PC-3 (cell line): ENCODE data around the gene AP1AR.

ENCODE experiments used
- CTCF ChIP-seq: fragments of 300-600 bp; sonication (generic); conservative IDR thresholded peaks from 2 replicates; pipeline ENCODE4 v1.5.1; 2017; ENCODE audit warnings: antibody characterized with exemption, low read depth, mild to moderate bottlenecking, low read length
- EZH2 ChIP-seq: fragments of 300-600 bp; sonication (generic); IDR thresholded peaks from one replicate; pipeline ENCODE4 v1.6.1; 2017; ENCODE audit warnings: antibody characterized with exemption, mild to moderate bottlenecking, low read length; ENCODE audit not compliant: unreplicated experiment
- EZH2phosphoT487 ChIP-seq: fragments of 300-600 bp; sonication (generic); IDR thresholded peaks from 2 replicates; pipeline ENCODE4 v1.6.1; 2018; ENCODE audit warnings: mild to moderate bottlenecking, antibody characterized with exemption, low read length, borderline replicate concordance

- TF ChIP-seq EZH2 = no peak
- TF ChIP-seq CTCF = no peak
- no peak for TF ChIP-seq EZH2phosphoT487
Measured at GRCh38 chr4:112288455-112288854, 56.9 kb downstream of the AP1AR start.
